Left renal cortex interstitium (tissue), 4 donors: ENCODE results near the gene ERG. TPM values are rescaled to one million over a fixed set of nuclear protein-coding genes. Genes with fewer than 3 reads are reported as not detected.

Source experiments
- DNase-seq, 4 donors: peaks; one replicate each; pipeline ENCODE4 v3.0.0-alpha.2; 2013; ENCODE audit warnings: low read depth in 4 of 4, low spot score in 2 of 4, missing footprints in 1 of 4
- polyA plus RNA-seq, 4 donors: library from polyadenylated mRNA; unstranded; fragments of 120-200 nt; gene quantifications; one replicate each; pipeline ENCODE4 v1.2.1, GENCODE V29; 2013; ENCODE audit not compliant: insufficient read length in 4 of 4

The ERG gene
- polyA plus RNA-seq, 4 donors: 16.9 to 22.7 (median 20.6) TPM

DNA sequence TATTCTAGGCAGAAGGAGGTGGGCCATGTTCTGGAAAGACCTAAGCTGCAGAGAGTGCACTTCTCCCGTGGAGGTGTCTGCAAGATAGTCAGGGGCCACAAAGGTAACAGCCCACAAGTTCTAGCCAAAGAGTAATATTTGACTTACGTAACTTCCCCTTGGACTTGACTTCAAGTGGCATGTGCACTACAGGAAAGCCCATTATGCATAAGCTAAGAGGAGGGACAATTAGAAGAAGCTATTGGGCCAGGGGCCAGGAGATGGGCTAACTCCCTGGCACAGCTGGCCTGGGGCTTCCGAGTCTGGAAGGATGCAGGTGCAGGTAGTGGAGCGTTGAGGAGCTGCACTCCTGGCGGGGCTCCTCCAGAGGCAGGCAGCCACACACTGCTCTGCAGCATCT is 58.3 kb downstream of the ERG start:
- no peak for DNase-seq

DNA sequence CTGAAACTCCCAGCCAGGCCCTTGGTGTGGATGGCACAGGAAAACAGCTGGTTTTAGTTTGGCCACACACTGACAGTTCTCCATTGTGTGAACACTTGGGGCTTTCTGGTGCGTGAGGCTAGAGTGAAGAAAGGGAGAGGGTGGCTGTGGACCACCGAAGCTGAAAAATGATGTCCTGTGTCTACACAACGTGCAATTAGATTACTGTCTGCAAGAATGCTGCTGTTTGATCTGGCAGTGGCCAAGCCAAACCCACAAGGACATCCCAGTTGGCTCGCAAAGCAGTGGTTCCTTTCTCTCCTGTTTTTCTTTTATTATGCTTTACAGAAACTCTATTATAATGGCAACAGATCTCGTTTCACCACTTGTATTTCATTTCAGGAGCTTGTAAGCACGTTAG is 58.9 kb downstream of the ERG start:
- DNase-seq: no peak

- no peak for DNase-seq
These were observed 59.8 kb downstream of the ERG start for GRCh38 chr21:38438462-38438893.

DNA sequence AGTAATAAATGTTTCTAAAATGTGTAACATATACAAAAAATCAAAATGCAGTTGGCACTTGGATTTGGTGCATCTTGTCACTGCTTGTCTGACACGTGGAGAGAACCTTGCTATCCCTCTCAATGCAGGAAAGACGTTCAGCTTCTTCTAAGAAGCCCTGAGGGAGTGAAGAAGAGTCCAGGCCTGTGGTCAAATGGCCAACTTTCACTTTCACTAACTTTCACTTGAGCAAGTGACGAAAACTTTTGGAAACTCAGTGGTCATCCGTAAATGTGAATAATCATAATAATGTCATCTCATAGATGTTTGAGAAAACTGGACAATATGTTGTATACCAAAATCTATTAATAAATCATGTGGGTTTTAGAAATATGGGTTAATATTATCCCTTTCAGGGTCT is 61.9 kb downstream of the ERG start:
- DNase-seq: no peak

DNA sequence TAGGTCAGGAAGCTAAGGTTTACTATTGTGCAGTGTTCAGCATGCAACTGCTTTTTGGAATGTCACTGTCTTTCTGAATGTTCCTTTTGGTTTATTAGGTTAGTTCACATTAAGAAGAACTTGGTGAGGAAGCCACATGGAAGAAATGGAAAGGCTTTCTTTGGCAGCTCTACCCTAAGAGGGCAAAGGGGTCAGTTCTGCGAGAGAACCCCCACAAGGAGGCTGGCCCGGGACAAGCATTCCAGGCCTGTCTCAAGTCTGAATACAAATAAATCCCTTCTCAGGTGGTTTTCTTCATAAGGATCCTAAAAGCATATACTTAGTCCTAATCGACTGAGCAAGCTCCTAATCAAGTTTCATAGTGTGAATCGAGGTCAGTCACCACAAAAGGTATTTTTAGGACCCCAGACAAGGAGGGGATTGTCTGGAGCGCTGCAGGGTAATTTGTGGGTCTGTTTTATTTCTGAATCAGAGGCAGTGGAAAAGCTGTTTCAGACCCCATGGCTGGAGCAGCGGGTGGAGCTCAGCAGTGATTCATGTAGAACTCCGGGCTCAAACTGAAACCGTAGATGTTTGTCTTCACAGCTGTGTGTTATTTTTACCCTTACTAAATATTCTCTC is 63.3 kb downstream of the ERG start:
- DNase-seq: no peak

DNA sequence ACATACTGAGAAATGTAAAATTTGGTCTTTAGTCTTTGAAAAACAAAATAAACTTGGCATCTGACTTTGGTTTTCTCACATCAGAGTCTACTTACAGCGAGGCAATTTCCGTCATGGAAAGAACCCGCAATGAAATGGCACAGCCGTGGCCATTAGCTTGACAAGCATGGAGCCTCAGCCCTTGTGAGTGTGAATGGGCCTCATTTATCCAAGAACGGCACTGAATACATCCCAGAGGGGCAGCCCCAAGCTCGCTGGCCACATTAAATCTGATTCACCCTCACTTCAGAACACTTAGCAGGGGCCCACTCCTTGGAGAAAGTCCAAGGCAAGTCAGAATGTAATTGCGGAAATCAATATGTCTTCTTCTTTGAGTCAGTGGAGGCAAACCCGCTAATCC is 64.8 kb downstream of the ERG start:
- no peak for DNase-seq

- no peak for DNase-seq
These were observed 67.8 kb downstream of the ERG start for GRCh38 chr21:38430401-38430984.

- no peak for DNase-seq
These were observed 69.3 kb downstream of the ERG start for GRCh38 chr21:38429011-38429410.

- no peak for DNase-seq
These were observed 70.1 kb downstream of the ERG start for GRCh38 chr21:38428211-38428610.

GRCh38 chr21:38424305-38425019 is 73.8 kb downstream of the ERG start:
- DNase-seq: no peak

GRCh38 chr21:38422082-38422481 is 76.2 kb downstream of the ERG start:
- DNase-seq: no peak

GRCh38 chr21:38420140-38420539 is 78.1 kb downstream of the ERG start:
- DNase-seq: no peak

DNA sequence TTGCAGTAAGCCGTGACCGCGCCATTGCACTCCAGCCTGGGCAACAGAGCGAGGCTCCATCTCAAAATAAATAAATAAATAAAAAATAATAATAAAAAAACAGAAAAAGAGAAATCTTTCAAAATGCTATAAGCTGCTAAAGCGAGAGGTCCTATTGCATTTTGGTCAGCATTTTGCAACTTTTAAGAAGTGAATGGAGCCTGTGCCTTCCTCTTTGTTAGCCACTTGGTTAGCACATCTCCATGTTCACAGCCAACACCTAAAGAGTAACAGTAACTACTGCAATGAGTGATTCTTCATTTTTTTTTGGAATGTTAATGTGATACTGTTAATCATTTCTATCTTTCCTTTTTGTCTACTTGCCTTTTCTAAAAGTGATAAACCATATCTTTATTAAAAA is 80.6 kb downstream of the ERG start:
- no peak for DNase-seq

DNA sequence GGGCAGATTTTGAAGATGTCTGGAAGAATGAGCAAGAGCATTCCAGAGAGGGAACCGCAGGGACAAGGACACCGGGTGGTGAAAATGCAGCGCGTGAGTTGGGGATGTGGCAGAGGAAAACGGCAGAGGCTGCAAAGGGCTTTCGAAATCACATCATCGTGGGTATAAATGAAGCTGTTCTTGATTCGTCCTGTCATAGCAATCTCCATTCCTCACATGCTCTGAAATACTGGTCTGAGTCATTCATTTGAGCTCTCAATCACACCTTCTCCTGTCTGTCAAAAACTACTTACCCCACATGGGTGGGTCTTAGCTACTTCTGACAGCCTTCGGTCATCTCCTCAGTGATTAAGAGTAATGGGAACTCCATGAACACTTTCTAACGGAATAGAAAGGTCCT is 81.5 kb downstream of the ERG start:
- no peak for DNase-seq

DNA sequence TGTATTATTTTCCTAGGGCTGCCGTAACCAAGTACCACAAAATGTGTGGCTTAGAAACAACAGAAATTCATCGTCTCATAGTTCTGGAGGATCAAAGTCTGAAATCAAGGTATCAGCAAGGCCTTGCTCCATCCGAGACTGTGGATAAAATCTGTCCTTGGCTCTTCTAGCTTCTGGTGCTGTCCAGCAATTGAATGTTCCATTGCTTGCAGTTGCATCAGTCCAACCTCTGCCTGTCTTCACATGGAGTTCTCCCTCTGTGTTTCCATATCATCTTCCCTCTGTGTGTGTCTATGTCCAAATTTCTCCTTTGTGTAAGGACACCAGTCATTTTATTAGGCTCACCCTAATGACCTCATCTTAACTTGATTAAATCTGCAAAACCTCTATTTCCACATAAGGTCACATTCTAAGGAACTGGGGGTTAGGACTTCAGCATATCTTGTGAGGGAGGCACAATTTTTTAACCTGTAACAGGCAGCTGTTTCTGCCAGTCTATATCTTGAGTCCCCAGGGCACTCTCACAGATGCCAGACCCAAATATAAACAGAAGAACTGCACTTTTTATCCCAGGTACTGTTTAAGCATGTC is 84.2 kb downstream of the ERG start:
- no peak for DNase-seq

GRCh38 chr21:38410466-38410865 is 87.8 kb downstream of the ERG start:
- DNase-seq: no peak

DNA sequence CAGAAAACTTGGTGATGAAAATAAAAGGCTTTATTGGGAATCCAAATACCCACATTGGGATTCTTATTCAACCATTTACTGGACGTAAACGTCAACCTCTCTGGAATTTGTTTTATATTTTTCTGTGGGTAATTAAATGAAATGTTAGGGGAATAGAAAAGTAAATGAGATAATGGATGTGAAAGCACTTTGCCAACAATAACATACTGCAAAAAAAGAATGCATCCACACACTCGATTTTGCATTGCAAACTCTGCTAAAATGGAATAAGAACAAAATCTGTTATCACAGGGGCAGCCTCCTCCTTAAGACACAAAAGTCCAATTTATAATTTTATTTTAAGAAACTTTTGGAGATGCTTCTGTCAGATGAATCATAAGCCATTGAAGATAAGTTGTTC is 88.4 kb downstream of the ERG start:
- DNase-seq: no peak

DNA sequence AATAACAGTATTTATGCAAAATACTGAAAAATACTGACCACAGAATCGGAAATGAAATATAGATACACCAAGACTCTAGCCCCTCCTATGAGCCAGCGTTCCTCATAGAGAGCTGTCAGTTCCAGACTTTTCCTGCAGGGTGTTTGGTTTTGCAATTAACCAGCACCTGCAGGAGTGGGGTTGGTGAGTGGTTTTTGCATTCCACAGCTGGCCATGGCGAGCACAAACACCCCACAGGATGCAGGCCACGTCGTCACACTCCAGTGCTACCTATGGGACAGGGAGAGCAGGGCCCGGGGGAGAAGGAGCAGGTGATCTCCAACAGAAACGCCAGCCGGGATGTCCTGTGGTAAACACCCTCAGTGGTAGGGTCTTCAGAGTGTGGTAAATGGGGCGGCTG is 94.1 kb downstream of the ERG start:
- DNase-seq: no peak

GRCh38 chr21:38402795-38403194 is 95.5 kb downstream of the ERG start:
- no peak for DNase-seq

DNA sequence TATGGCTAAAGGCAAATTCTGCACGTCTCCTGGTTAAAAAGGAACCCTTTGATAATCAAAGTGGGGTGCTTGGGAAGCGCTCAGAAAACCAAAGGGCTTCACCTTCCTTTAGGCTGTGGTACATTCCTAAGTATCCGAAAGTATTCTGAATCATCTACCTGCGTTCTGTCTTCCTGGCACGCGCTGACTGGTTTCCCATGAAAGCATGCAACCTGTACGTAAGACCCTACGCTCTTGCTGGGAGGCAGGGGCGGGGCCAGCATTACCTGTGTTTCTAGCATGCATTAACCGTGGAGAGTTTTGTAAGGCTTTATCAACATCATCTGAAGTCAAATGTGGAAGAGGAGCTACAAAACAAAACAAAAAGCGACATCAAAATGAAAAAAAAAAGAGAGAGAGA is 96.0 kb downstream of the ERG start:
- DNase-seq: no peak

DNA sequence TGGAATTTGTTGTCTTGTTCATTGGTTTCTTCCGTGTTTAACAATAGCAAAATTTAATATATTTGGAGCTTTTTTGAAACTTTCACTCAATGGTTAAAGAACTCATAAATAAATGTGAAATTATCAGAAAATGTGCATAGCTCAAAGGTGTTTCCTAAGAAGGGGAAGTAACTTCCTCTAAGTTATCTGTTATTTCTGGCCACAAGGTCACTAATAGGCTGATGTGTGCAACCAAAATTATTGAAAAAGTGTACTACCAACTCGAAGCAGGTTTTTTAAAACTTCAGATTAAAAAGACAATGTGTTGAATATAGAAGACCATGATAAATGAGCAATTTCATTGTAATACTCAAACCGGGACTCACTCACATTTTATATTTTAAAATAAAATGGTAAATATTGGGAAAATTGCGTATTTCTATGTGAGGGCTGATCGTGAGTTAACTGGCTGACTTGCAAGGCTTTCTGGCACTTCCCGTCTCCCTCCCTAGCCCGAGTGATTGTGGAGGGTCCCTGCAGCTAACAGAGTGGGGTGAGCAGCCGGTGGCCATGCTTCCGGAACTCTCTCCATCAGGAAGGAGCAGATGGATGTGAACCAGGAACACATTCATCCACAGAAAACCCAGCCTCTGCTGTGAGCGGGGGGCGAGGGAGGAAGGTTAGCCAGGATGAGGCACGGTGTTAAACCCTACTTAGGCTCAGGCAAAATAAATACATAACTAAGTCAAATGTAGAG is 96.9 kb downstream of the ERG start:
- DNase-seq: no peak
